Activated T-cell treated with anti-CD3 and anti-CD28 coated beads, Interleukin-2, amount 50 U/mL, for 24 hours (primary cell): ENCODE measurements around the gene BHLHE23.

Source experiments
- DNase-seq: peaks from one replicate; pipeline ENCODE4 v3.0.0-alpha.2; 2020
- H3K27ac Mint-ChIP-seq: 2 replicates; pipeline ENCODE4 v1.8.0; 2020; ENCODE audit warnings: mild to moderate bottlenecking, mixed read lengths
- H3K27me3 Mint-ChIP-seq: 2 replicates; pipeline ENCODE4 v1.8.0; 2020; ENCODE audit warnings: mixed read lengths
- H3K36me3 Mint-ChIP-seq: 2 replicates; pipeline ENCODE4 v1.8.0; 2020; ENCODE audit warnings: low read depth, mixed read lengths
- H3K4me1 Mint-ChIP-seq: 2 replicates; pipeline ENCODE4 v1.8.0; 2020; ENCODE audit warnings: low read depth, mixed read lengths
- H3K4me3 Mint-ChIP-seq: 2 replicates; pipeline ENCODE4 v1.8.0; 2020; ENCODE audit warnings: mild to moderate bottlenecking, moderate library complexity, mixed read lengths
- H3K9me3 Mint-ChIP-seq: 2 replicates; pipeline ENCODE4 v1.8.0; 2020; ENCODE audit warnings: mixed read lengths

The BHLHE23 gene

GRCh38 chr20:62972845-62973745 is 33.7 kb downstream of the BHLHE23 start:
- Mint-ChIP-seq H3K4me1 (peaks cover 27% of the 10 kb centered on the region), H3K4me3 (no peak overlapping the region), H3K9me3 (no peaks in the 10 kb centered on the region), H3K36me3 (no peaks in the 10 kb centered on the region), H3K27me3 (peaks cover 61% of the 10 kb centered on the region), H3K27ac (no peak overlapping the region)
- DNase-seq = no peak

GRCh38 chr20:62971950-62972844 is 34.6 kb downstream of the BHLHE23 start:
- no peaks in the 10 kb centered on the region for H3K36me3 Mint-ChIP-seq
- peaks cover 18% of the 10 kb centered on the region for H3K4me1 Mint-ChIP-seq
- peak overlapping the region; percentile 10 for H3K4me3 Mint-ChIP-seq
- no peak overlapping the region for H3K27ac Mint-ChIP-seq
- H3K27me3 Mint-ChIP-seq = peaks cover 54% of the 10 kb centered on the region
- no peaks in the 10 kb centered on the region for H3K9me3 Mint-ChIP-seq
- DNase-seq = peak; percentile 90

GRCh38 chr20:62971211-62971949 is 35.4 kb downstream of the BHLHE23 start:
- Mint-ChIP-seq H3K27ac (no peak overlapping the region), H3K4me3 (no peak overlapping the region), H3K4me1 (peaks cover 13% of the 10 kb centered on the region), H3K9me3 (no peaks in the 10 kb centered on the region), H3K27me3 (peaks cover 50% of the 10 kb centered on the region), H3K36me3 (no peaks in the 10 kb centered on the region)
- DNase-seq = no peak

- Mint-ChIP-seq H3K4me3 (no peak overlapping the region), H3K4me1 (peaks cover 13% of the 10 kb centered on the region), H3K27ac (no peak overlapping the region), H3K27me3 (peaks cover 42% of the 10 kb centered on the region), H3K9me3 (no peaks in the 10 kb centered on the region), H3K36me3 (no peaks in the 10 kb centered on the region)
- no peak for DNase-seq
Measured at GRCh38 chr20:62970307-62971210, 36.2 kb downstream of the BHLHE23 start.

- peaks cover 13% of the 10 kb centered on the region for H3K4me1 Mint-ChIP-seq
- H3K27ac Mint-ChIP-seq = no peak overlapping the region
- H3K9me3 Mint-ChIP-seq = no peaks in the 10 kb centered on the region
- DNase-seq = no peak
- H3K27me3 Mint-ChIP-seq = peaks cover 37% of the 10 kb centered on the region
- H3K36me3 Mint-ChIP-seq = peaks cover 2% of the 10 kb centered on the region
- no peak overlapping the region for H3K4me3 Mint-ChIP-seq
Measured at GRCh38 chr20:62969939-62970306, 36.8 kb downstream of the BHLHE23 start.

- no peak overlapping the region for H3K27ac Mint-ChIP-seq
- H3K36me3 Mint-ChIP-seq = peaks cover 4% of the 10 kb centered on the region
- peaks cover 13% of the 10 kb centered on the region for H3K4me1 Mint-ChIP-seq
- H3K4me3 Mint-ChIP-seq = no peak overlapping the region
- no peaks in the 10 kb centered on the region for H3K9me3 Mint-ChIP-seq
- no peak for DNase-seq
- H3K27me3 Mint-ChIP-seq = peaks cover 30% of the 10 kb centered on the region
Measured at GRCh38 chr20:62969179-62969760, 37.5 kb downstream of the BHLHE23 start.

GRCh38 chr20:62968378-62969178 is 38.2 kb downstream of the BHLHE23 start:
- Mint-ChIP-seq H3K9me3 (no peaks in the 10 kb centered on the region), H3K27ac (no peak overlapping the region), H3K27me3 (peaks cover 23% of the 10 kb centered on the region), H3K4me3 (no peak overlapping the region), H3K4me1 (peaks cover 11% of the 10 kb centered on the region), H3K36me3 (peaks cover 9% of the 10 kb centered on the region)
- DNase-seq = no peak

- DNase-seq = no peak
- Mint-ChIP-seq H3K9me3 (no peaks in the 10 kb centered on the region), H3K4me1 (peaks cover 7% of the 10 kb centered on the region), H3K36me3 (peaks cover 10% of the 10 kb centered on the region), H3K27ac (no peak overlapping the region), H3K4me3 (no peak overlapping the region), H3K27me3 (peaks cover 15% of the 10 kb centered on the region)
Measured at GRCh38 chr20:62967628-62968351, 39.0 kb downstream of the BHLHE23 start.

GRCh38 chr20:62967149-62967501 is 39.6 kb downstream of the BHLHE23 start:
- H3K27ac Mint-ChIP-seq = no peak overlapping the region
- peaks cover 4% of the 10 kb centered on the region for H3K4me1 Mint-ChIP-seq
- DNase-seq = no peak
- H3K4me3 Mint-ChIP-seq = no peak overlapping the region
- peaks cover 9% of the 10 kb centered on the region for H3K27me3 Mint-ChIP-seq
- peaks cover 12% of the 10 kb centered on the region for H3K36me3 Mint-ChIP-seq
- H3K9me3 Mint-ChIP-seq = no peaks in the 10 kb centered on the region

- no peak for DNase-seq
- Mint-ChIP-seq H3K27me3 (peaks cover 3% of the 10 kb centered on the region), H3K9me3 (no peaks in the 10 kb centered on the region), H3K27ac (no peak overlapping the region), H3K4me1 (no peaks in the 10 kb centered on the region), H3K36me3 (peaks cover 15% of the 10 kb centered on the region), H3K4me3 (no peak overlapping the region)
Measured at GRCh38 chr20:62966212-62967148, 40.3 kb downstream of the BHLHE23 start.

- Mint-ChIP-seq H3K4me3 (no peak overlapping the region), H3K4me1 (no peaks in the 10 kb centered on the region), H3K27ac (no peak overlapping the region), H3K27me3 (no peaks in the 10 kb centered on the region), H3K36me3 (peaks cover 15% of the 10 kb centered on the region), H3K9me3 (no peaks in the 10 kb centered on the region)
- no peak for DNase-seq
Measured at GRCh38 chr20:62965363-62965771, 41.4 kb downstream of the BHLHE23 start.
